GM12864 (cell line): Measurements from ENCODE around the gene KRTAP6-3.

Source experiments
- DNase-seq: peaks from one replicate; pipeline ENCODE4 v3.0.0-alpha.2; 2011; ENCODE audit warnings: low read depth
- H3K4me3 ChIP-seq: 2 replicates; pipeline ENCODE4 v1.5.1; 2011; ENCODE audit warnings: mild to moderate bottlenecking, low read depth, low read length, control low read depth
- TF ChIP-seq, protein P1 (sequence below): IDR thresholded peaks from 2 replicates; pipeline ENCODE4 v1.5.1; 2011; ENCODE audit warnings: low read depth, mild to moderate bottlenecking, moderate library complexity, low read length, control low read depth, inconsistent platforms; ENCODE audit errors: missing control alignments

Gene KRTAP6-3

DNA sequence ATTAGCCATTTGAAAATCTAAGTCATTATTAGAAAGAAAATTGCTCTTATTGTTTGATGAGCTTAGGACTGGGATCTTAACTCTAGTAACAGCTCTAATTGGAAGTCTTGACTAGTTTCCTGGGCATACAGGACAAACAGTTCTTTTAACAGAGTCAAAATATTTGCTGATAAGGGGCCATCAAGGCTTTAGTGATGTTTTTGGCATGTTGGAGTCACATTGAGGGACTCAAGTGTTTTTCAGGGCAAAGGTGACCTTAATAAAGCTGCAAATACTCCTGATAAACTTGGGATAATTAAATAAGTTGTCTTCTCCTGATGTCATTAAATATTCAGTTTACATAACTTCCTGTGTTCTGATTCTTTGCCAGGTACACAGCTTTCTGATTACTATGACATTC lies 24.6 kb upstream of the KRTAP6-3 start:
- no peak for DNase-seq
- H3K4me3 ChIP-seq, result no peak overlapping the region
- TF ChIP-seq, protein P1, sequence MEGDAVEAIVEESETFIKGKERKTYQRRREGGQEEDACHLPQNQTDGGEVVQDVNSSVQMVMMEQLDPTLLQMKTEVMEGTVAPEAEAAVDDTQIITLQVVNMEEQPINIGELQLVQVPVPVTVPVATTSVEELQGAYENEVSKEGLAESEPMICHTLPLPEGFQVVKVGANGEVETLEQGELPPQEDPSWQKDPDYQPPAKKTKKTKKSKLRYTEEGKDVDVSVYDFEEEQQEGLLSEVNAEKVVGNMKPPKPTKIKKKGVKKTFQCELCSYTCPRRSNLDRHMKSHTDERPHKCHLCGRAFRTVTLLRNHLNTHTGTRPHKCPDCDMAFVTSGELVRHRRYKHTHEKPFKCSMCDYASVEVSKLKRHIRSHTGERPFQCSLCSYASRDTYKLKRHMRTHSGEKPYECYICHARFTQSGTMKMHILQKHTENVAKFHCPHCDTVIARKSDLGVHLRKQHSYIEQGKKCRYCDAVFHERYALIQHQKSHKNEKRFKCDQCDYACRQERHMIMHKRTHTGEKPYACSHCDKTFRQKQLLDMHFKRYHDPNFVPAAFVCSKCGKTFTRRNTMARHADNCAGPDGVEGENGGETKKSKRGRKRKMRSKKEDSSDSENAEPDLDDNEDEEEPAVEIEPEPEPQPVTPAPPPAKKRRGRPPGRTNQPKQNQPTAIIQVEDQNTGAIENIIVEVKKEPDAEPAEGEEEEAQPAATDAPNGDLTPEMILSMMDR, result no peak

DNA sequence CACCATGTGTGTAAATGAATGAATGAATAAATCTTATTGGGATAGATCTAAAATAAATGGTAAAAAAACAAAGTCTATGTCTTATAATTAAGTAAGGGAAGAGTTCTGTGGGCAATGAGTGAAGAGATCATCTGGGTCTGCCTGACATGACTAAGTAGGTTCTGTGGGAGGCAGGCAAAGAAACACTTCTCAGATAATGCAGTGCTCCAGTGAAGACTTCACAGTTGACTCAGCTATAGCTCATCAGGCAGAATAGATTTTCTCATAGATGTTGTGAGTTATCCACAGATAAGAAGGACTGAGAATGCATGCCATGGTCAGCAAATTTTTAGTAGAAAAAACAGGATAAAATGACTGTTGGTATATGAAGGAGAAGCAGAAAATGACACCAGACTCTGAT lies 14.5 kb upstream of the KRTAP6-3 start:
- no peak overlapping the region for H3K4me3 ChIP-seq
- TF ChIP-seq, protein P1, result no peak
- DNase-seq, result no peak

GRCh38 chr21:30579346-30579745 lies 12.9 kb upstream of the KRTAP6-3 start:
- TF ChIP-seq, protein P1, result no peak
- H3K4me3 ChIP-seq, result no peak overlapping the region
- DNase-seq, result no peak

- no peak for DNase-seq
- TF ChIP-seq, protein P1, result no peak
- no peak overlapping the region for H3K4me3 ChIP-seq
Measured at GRCh38 chr21:30580132-30580531, 12.1 kb upstream of the KRTAP6-3 start.

- TF ChIP-seq, protein P1, result no peak
- no peak overlapping the region for H3K4me3 ChIP-seq
- DNase-seq, result no peak
Measured at GRCh38 chr21:30582870-30583269, 9.4 kb upstream of the KRTAP6-3 start.

GRCh38 chr21:30590297-30590696 lies 1.9 kb upstream of the KRTAP6-3 start, which contains the start of gene KRTAP22-2:
KRTAP22-2 (minus strand) TSS chr21:30590397.
- no peak within 1 kb of the TSS for H3K4me3 ChIP-seq
- no peak for DNase-seq
- TF ChIP-seq, protein P1, result no peak

DNA sequence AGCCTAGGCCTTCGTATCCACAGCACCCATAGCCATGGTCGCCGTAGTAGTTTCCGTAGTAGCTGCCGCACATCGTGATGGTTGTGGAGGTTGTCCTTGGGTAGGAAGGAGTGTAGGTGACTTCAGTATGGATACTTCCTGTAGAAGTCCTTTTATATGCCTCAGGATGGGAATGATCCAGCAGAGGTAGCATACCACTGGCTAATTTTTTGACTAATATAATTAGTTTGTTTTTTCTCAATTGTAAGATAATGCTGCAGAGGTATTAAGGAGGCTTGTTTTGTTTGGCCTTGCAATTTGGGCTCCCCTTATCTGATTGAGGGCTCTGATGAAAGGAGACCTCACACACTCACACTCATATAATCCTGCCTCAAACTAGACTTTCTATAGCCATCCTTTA lies 6.6 kb downstream of the KRTAP6-3 start, which contains the start of gene KRTAP6-2:
Gene KRTAP6-2 (minus strand): TSS at position 101 of the 400 bp plus-strand sequence. CDS start 28 bp downstream, at position 73.
- TF ChIP-seq, protein P1, result no peak
- no peak within 1 kb of the TSS for H3K4me3 ChIP-seq
- no peak for DNase-seq
